ENCODE measurements around the gene TFAP2A.

- TF ChIP-seq CTCF (conservative IDR thresholded peaks at IDR 0.05; ENCODE audit: low read length) (no peak), EZH2phosphoT487 (IDR thresholded peaks at IDR 0.05; ENCODE audit: borderline replicate concordance) (no peak)
Observed at GRCh38 chr6:10412461-10413261, 2.2 kb downstream of the TFAP2A start.

All from Loucy (cell line).